ENCODE results near the gene BRIP1.

DNA sequence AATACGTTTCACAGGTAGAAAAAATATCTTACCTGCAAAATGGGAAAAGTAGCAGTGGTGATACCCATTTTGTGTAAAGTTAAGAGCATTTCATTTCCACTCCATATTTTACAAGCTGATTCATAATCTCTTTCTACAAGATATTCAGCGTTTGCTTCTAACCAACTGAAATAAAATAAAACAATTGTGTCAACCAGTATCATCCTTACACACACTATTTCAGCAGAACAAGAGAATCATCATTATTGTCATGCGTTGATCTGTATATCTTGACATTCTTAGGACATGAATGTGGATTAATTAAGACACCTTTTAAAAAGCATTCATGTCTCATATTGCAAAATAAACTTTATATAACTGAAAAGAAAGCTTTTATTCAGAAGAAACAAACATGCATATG, 69.8 kb downstream of the BRIP1 start:
- no peak for TF ChIP-seq POLR2A (IDR thresholded peaks at IDR 0.05)
- TF ChIP-seq, protein P1, sequence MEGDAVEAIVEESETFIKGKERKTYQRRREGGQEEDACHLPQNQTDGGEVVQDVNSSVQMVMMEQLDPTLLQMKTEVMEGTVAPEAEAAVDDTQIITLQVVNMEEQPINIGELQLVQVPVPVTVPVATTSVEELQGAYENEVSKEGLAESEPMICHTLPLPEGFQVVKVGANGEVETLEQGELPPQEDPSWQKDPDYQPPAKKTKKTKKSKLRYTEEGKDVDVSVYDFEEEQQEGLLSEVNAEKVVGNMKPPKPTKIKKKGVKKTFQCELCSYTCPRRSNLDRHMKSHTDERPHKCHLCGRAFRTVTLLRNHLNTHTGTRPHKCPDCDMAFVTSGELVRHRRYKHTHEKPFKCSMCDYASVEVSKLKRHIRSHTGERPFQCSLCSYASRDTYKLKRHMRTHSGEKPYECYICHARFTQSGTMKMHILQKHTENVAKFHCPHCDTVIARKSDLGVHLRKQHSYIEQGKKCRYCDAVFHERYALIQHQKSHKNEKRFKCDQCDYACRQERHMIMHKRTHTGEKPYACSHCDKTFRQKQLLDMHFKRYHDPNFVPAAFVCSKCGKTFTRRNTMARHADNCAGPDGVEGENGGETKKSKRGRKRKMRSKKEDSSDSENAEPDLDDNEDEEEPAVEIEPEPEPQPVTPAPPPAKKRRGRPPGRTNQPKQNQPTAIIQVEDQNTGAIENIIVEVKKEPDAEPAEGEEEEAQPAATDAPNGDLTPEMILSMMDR (IDR thresholded peaks at IDR 0.05), result no peak

Measured in uterus (tissue), 2 donors.